ENCODE results near the gene ETV6.

ETV6 gene

DNA sequence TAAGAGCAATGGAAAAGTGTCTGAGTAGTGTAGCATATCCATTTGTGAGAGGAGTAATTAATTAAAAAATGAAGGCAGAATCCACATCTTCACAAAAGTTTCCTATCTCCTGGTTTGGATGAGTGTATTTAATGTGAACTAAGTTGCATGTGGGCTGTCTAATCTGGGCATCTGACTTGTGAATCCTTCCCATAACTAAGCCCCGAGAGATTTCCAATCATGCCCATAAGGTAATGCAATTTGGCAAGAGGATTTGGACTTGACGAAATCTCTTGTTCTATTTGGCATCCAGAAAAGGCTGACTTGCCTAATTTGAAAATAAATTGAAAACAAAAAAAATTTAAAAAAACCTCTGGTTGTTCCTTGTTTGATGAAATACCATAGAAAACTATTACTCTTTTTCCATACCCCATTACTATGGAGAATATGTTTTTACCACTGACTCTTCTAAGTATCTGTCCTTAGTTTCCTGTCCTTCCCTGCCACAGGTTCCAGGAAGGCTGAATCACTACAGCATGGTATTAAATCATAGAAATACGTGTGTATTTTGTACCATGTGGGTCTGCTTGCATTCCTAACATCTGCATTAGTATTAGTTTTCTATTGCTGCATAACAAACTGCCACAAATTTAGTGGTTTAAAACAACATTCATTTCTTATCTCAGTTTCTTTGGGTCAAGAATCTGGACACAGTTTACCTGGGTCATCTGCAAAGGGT is 48.4 kb downstream of the ETV6 start:
- no peak for DNase-seq

DNA sequence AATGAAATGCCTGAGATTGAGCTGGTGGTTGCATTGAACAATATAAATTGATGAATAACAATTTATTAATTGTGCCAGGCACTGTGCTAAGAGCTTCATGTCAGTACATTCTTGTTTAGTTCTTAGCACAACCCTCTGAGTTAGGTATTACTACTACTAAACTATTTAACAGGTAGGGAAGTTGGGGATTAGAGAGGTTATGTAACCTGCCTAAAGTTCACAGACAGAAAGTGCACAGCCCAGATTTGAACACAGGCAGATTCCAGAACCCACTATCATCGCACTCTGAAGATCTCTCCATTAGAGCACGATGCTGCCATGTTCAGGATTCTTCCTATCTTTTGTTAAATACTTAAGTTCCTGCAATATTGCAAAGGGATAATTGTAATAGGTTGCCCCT is 49.3 kb downstream of the ETV6 start:
- DNase-seq = no peak

DNA sequence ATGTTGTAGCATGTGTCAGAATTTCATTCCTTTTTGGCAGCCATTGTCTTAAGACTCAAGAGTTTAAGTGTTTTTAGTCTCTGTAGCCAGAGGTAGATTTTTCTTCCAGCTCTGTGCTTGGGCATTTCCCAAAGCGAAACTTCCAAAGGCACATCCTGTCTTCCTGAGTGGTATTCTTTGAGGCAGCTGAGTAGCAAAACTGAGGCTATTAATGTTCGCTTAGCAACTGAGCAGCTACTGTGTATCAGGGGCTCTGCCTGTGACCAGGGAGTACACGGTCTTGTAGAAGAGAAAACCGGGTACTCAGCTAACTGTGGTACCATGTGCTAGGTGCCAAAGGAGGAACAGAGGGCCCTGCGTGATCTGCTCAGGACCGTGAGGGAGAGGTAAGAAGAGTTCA is 52.0 kb downstream of the ETV6 start:
- no peak for DNase-seq

DNA sequence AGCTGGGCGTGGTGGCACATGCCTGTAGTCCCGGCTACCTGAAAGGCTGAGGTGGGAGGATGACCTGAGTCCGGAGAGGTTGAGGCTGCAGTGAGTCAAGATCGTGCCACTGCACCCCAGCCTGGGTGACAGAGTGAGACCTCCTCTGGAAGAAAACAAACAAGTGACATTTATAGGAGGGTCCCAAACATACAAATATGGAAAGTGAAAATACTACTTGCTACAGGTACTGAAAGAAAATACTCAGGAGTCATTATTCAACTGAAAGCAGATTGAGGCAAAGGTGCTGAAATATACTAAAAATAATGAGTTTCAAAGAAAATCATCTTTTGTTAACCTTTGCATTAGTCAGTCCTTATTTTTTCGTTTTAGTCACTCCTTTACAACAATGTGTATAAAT is 53.5 kb downstream of the ETV6 start:
- DNase-seq = no peak

DNA sequence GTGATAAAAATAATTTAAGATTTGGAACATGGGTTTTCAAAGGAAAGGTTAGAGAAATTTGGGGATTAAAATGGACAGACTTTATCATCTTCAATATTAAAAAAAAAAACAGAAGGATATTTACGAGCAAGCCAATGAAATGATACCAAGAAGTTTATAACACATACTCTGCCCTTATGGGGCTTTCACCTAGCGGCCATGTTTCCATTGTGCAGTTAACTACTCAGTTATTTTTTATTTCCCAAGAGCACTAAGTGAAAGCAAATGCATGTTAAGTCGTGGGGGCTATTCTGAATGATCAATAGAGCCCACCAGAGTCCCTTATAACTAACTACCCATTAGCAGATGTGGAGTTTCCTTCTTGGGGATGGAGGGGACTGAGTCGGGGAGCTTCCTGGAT is 53.9 kb downstream of the ETV6 start:
- no peak for DNase-seq

DNA sequence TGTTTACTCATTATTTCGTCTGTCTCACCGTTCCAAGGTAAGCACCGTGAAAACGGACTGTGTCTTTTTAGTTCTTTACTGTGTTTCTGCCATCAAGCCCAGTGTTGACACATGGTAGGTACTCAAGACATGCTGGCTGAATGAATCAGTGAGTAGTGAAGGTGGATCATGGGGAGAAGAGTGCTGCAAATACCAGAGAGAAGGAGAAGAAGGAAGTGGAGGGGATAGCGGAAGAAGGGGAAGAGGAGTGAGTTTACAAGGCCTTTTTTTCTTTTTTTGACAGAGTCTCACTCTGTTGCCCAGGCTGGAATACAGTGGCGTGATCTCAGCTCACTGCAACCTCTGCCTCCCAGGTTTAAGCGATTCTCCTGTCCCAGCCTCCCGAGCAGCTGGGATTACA is 54.6 kb downstream of the ETV6 start:
- DNase-seq = no peak

DNA sequence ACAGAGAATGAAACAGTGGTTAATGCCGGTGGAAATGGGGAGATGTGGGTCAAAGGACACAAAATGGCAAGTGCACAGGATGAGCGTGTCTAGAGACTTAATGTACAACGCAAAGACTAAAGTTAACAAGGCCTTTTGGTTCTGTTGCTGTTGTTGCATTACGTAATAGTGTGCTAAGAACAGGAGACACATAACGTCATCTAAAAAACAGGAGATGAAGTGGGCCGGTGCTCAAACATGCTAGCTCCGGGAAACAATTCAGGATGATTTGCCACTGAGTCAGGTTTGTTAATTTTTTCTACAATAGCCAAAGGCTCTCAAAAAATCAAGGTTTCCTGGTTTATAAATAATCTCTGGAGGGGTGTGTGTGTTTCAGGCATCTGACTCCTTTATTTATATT is 55.5 kb downstream of the ETV6 start:
- DNase-seq = no peak

DNA sequence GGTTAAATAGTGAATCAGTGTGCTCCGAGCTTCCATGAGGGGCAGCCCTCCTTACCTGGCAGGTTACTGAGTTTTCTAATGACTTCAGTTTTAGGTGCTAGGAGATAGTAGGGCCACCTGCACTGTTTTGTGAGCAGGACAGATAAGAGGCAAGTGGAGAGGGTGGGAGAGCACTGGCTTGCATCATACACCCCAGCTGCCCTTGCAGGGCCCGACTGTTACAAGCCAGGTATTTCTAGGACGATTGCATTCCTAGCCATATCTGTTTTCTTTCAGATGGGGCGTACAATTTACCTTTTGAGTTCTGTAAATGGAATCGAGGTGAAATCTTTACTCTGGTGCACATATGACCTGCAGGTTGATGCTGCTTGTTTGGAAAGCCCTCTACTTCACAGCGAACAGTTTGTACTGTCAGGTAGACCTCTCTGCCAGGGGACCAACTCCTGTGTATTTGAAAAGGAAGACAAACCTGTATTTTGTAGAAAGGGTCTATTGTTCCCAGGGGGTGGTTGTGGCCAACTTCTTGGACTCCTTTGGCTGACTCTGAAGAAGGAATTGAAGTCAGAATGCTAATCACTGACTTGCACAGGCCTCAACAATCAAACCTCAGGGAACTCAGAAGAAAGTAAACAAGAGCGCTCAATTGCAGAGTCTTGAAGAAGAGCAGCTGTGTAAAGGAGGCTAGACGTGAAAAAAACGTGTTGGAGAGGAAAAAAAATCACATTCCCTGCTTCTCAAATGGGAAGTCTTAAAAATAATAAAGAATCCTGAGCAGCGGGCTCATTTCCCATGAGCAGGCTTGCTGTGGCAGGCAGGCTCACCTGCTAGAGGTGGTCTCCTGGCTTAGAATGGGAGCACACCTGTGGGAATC is 57.3 kb downstream of the ETV6 start:
- no peak for DNase-seq

DNA sequence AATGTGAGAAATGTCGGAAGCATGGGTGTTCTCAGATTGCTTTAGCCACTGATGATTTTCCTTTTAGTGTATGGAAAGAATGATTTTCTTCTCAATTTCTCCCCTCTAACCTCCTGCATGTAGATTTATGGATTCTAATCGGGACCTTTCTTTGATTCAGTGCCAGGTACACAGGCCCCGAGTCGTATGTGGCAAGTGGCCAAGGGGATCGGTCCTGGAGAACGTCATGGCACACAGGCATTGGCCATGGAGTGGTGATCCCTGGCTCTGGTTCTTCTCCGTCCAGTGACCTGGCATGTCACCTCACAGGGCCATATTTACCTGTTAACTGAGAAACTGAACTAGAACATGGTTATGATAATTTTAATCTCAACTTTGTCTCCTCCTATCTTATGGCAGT is 58.1 kb downstream of the ETV6 start:
- no peak for DNase-seq

DNA sequence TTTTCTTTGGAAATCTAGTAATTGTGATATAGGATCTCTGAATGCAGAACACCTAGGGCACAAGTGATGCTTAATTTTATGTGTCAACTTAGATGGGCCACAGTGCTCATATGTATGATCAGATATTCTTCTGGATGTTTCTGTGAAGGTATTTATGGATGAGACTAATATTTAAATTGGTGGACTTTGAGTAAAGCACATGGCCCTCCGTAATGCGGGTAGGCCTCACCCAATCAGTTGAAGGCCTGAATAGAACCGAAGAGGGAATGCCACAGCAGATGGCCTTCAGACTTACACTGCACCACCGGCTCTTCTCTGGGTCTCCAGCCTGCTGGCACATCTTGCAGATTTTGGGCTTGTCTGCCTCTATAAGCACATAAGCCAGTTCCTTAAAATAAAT is 60.0 kb downstream of the ETV6 start:
- no peak for DNase-seq

DNA sequence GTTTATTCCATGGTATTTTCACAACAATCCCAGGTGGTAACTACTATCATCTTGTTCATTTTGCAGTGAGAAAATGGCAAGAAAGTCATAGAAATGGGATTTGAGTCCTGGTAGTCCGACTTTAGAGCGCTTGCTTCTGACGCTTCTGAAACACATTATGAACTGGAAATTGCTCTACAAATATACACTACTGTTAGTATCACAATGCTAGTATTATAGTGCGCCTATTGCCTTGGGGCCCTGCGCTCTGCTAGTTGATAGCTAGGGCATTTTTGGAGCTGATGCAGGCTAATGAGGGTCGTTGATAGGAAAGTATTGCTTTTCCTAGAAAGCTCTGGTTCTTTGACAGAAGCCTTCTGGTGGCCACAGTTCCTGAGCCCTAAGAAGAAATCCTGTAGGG is 61.0 kb downstream of the ETV6 start:
- DNase-seq = no peak

DNA sequence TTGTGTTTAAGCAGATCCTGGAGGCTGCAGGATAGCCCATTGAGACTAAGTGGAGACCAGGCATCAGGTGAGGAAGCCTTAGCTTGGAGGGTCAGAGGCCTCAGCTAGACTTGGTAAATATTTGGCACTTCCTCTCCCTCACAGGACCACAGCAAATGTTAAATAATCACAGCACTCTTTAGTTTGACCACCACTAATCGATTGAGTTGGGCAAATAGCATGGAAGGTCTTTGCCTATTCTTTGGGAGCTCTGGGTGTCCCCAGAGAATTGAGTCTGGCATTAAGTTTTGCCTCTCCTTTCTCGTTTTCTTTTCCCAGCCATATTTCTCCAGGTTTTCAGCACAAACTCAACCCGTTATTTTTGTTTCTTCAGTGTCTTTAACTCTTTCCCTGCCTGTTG is 61.4 kb downstream of the ETV6 start:
- DNase-seq = no peak

DNA sequence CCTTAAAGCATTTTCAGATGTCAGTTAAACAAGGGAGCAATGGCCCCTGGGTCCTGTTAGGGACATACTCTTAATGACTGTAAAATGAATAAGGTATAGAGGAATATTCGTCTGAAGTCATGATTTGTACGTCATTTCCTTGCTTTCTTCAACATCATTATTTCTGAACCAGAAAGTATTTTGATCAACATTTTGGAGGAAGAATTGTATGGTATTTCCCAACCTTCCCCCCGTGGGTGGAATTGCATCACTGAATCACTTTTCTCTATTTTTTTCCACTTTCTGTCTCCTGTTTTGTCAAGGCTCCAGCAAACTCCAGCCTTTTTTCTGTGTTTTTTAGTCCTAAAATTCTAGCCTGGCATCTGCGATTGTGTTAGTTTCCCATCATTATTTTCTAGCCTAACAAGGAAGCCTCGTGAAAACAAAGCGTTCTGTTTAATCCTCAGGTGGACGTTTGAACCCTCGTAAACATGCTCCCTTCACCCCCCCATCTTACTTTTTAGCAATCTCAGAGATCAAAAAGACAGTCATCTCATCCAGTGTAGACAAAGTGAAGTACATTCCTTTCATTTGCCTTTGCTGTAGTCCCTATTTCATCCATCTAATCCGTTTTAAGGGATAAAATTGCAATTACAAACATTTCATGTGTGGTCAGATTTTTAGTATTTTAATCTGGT is 62.3 kb downstream of the ETV6 start:
- no peak for DNase-seq

DNA sequence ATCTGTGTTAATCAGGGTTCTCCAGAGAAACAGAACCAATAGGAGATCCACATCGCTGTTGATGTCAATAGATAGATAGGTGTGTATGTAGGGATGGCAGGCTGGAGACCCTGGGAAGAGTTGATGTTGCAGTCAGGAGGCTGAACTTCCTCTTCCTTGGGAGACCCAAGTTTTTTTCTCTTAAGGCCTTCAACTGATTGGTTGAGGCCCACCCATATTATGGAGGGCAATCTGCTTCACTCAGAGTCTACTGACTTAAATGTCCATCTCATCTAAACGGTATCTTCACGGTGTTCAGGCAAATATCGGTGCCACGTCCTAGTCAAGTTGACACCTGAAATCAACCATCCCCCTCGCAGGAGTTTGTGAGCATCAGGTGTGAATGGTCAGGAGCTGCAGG is 63.0 kb downstream of the ETV6 start:
- no peak for DNase-seq

DNA sequence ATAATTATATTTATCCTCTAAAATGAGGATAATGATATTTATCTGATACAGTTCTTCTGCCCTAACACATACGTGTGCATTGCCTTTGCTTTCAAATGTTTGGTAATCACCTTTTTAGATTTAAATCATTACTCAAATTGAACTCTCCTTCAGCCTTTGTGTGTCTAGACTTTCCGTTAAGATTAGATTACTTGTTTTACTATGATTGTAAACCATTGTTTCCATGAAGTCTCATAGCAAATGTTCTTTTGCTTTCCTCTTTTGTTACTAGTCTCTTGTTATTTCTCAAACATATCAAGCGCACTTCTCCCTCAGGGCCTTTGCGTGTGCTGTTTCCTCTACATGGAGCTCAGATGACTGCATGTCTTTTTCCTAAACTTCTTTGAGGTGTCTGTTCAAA is 63.7 kb downstream of the ETV6 start:
- DNase-seq = no peak

DNA sequence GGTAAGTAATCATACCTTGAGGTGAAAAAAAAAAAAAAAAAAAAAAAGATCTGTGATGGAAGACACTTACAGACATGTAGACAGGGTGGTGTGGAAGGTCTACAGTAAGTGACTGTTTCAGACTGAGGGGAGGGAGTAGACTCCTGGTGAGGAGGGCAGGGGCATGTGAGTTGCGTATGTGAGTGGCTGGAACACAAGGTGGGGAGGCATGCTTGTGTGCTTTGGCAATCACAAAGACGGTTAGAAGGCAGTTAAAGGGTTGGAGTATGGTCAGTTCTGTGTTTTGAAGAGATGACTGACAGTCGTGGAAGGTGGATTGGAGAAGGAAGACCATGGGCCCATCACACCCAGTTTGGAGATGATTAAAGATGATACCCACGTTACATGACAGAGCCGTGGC is 65.2 kb downstream of the ETV6 start:
- no peak for DNase-seq

DNA sequence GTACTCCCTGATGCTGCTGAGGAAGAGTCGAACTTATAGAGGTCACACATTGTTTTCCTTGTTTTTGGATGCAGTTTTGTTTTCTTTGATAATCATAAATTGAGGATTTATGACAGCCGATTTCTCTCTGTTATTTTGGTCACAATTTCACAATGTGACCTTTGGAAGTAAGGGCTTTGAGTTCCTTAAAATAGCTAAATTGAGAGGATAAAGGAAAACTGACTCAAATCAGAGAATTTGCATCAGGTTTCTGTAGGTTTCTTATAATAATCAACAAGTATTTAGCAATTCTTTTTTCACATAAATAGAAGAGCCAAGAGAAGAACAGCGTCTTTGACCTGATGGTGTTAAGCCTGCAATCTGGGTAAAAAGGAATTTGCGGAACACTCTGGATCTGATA is 66.1 kb downstream of the ETV6 start:
- DNase-seq = no peak

DNA sequence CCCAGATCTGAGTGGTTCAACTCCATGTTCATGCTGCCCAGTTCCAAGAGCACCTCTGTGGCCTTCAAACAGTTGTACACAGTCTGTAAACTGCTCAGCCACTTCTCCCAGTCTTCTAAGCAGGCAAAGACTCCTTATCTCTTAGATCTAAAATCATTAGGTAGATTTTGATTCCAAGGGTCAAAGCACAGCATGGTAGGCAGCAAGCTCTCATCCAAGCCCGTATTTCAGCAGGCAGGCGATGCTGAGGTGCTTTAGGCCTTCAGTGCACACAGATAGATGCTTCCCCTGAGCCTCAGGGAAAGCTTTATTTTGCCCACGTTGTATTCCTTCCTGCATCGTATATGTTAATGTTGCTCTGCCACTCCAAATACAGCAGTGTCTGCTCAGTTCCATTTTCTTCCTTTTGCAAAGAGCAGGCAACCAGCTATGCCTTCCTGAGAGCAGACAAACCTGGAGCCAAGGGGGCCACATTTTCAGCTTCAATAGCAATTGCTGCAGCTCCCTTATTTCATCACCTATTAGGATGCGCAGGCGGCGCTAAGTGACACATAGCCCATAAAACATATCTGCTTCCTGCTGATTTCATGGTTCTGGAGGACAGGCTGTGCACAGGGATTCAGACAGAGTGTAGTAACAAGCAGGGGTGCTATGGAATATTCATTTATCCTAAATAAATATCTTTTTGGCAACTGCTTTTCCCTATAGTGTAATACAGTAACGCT is 67.5 kb downstream of the ETV6 start:
- DNase-seq = no peak

DNA sequence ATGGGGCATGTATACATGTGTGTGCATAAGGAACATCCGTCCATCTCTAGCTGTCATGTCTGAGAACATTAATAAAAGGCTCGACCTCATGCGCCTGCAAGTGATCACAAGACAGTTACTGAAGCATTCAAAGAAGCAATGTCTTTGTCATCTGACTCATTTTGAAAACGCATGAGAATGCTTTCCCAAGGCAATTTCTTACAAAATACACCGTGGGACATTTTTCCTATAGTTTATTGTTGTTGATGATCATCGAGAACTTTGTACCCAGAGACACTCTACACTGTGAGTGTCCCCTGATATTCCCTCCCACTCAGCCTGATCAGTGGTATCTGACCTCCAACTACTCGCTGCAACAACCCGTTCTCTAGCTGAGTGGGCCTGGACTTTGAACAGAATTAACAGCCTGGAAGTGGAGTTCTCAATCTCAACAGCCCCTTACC is 68.1 kb downstream of the ETV6 start:
- DNase-seq = no peak

DNA sequence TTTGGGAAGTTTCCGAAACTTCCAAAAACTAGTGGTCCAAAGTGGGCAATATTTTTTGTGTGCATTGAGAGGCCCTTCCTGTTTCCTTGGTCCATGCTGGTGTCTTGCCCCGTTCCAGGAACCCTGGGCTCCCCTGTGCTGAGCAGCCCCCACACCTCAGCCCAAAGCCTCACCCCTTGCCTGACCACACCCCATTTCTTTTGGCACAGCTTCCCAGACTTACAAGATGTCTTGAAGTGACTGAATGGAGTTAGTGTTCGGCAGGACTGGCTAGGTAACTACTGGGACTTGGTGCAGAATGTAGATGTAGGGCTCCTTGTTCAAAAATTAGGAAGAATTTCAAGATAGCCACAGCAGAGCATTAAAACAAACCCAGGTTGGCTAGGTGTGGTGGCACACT is 68.6 kb downstream of the ETV6 start:
- no peak for DNase-seq

DNA sequence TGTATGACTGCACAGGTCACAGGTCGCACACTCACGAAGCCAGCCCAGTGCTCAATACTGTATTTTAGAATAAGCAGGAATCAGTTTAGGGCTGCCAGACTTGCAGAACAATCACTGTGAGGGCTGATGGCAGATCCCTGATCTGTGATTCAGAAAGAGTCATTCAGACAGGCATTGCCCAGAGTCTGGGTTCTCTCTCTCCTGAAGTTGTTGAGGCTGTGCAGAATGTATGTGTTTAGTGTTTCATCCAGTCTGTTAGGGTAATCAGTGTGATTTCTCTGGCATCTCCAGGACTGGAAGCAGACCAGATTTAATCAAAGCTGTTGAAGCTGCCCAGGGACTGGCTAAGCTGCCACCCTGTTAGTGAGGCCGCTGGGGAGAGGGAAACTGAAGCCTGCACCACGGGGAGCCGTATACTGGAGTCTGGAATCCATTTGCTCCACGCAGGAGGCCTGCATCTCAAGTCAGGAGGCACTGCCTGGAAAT is 69.3 kb downstream of the ETV6 start:
- no peak for DNase-seq

DNA sequence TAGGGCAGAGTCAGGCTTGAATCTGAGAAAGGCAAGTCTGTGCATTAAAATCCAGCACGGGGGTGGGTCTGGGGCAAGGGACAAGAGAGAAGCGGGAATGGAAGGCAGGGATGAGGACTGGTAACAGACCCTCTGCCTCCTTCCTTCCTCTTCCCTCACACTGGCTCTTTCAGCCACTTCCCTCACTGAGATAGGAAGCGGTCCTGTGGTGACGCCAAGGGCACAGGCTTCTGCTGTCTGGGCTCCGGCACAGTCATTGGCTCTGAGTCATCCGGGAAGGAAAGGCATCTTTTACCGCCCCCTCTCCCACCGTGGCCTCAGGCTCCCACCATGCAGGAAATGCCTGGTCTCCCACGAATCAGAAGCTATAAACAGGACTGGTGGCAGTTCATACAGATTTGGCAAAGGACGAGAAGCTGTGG is 70.2 kb downstream of the ETV6 start:
- DNase-seq = peak; percentile 56

DNA sequence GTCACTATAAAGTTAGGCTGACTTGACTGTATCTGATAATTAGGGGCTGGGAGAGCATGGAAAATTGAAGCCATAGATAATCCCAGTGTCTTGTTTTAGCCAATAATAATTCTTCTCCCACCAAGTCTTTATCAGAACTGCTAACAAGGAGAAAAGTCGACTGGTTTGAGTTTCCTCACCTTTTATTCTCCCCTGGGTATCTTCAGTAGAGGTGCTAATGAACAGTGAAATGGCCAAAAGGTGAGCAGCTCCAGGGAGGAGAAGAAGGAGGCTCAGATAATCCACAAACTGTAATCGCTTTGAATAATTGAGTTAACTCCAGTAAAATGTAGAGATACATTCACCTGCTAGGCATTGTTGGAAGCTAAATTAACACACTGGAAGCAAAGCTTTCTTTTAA is 72.6 kb downstream of the ETV6 start:
- no peak for DNase-seq
